Measurements from ENCODE around the gene FABP3.

The FABP3 gene

DNA sequence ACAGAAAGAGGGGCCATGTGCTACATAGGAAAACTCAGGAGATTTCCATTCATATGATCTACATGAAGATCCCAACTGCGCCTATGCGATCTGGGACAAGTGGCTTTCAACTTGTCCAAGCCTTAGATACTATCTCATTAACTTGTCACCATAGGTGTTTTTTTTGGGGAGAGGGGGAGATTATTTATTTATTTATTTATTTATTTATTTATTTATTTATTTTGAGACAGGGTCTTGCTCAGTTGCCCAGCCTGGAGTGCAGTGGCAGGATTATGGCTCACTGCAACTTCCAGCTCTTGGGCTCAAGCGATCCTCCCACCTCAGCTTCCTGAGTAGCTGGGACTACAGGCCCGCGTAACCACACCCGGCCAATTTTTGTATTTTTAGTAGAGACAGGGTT is 11.3 kb downstream of the FABP3 start:
- H3K36me3 ChIP-seq (ENCODE audit: control insufficient read depth in 2 of 2, insufficient read depth in 2 of 2, low read length in 2 of 2) = peaks cover 19 to 36% of the 10 kb centered on the region in 2 donors
- no peaks in the 10 kb centered on the region for H3K4me1 ChIP-seq (ENCODE audit: control insufficient read depth in 2 of 2, insufficient read depth in 2 of 2, low read length in 2 of 2)
- no peak overlapping the region for H3K27ac ChIP-seq (ENCODE audit: low read depth in 2 of 2, low read length in 2 of 2)
- no peak overlapping the region for H3K9ac ChIP-seq (ENCODE audit: low read depth in 1 of 2, low read length in 2 of 2)
- no peaks in the 10 kb centered on the region for H3K9me3 ChIP-seq (ENCODE audit: control insufficient read depth in 2 of 2, low read length in 2 of 2)
- no peak overlapping the region for H3K4me3 ChIP-seq (ENCODE audit: low read length in 2 of 2)
- no peaks in the 10 kb centered on the region for H3K27me3 ChIP-seq (ENCODE audit: control insufficient read depth in 2 of 2, insufficient read depth in 2 of 2, low read length in 2 of 2)

DNA sequence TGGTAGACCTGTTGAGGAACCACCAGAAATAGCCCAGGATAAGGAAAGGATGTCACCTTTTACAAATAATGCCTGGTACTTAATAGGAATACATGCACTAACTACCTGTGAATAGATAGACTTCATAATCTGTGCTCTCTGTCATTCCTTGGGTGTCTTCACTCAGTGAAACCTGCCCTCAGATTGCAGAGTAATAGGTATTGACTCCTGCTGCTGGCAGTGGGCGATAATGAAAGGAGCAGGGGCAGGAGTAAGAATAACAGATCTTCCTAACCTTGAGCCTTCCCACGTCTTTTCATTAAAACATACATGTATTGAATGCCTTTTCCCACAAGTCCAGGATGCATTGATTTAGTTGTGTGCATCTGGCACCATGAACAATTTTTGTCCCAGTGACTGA is 16.4 kb downstream of the FABP3 start:
- H3K36me3 ChIP-seq (ENCODE audit: control insufficient read depth in 2 of 2, insufficient read depth in 2 of 2, low read length in 2 of 2) = peaks cover 16% of the 10 kb centered on the region in 2 donors
- no peaks in the 10 kb centered on the region for H3K27me3 ChIP-seq (ENCODE audit: control insufficient read depth in 2 of 2, insufficient read depth in 2 of 2, low read length in 2 of 2)
- H3K9me3 ChIP-seq (ENCODE audit: control insufficient read depth in 2 of 2, low read length in 2 of 2) = no peaks in the 10 kb centered on the region
- no peak overlapping the region for H3K27ac ChIP-seq (ENCODE audit: low read depth in 2 of 2, low read length in 2 of 2)
- H3K4me3 ChIP-seq (ENCODE audit: low read length in 2 of 2) = no peak overlapping the region
- no peaks in the 10 kb centered on the region for H3K4me1 ChIP-seq (ENCODE audit: control insufficient read depth in 2 of 2, insufficient read depth in 2 of 2, low read length in 2 of 2)
- no peak overlapping the region for H3K9ac ChIP-seq (ENCODE audit: low read depth in 1 of 2, low read length in 2 of 2)

DNA sequence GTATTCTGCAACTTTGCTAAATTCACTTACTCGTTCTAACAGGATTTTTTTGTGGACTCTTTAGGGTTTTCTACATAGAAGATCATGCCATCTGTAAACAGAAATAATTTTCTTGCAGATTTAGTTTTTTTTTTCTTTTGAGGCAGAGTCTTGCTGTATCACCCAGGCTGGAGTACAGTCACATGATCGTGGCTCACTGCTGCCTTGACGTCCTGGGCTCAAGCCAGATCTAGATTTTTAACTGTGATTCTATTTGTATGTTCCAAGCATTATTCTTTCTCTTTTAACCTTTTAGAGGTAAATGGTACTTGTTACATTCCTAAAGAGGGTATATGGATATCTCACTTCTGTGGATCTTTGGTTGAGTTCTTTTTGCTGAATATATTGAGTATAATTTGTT is 18.6 kb downstream of the FABP3 start:
- H3K27me3 ChIP-seq (ENCODE audit: control insufficient read depth in 2 of 2, insufficient read depth in 2 of 2, low read length in 2 of 2) = no peaks in the 10 kb centered on the region
- H3K36me3 ChIP-seq (ENCODE audit: control insufficient read depth in 2 of 2, insufficient read depth in 2 of 2, low read length in 2 of 2) = peaks cover 11 to 16% of the 10 kb centered on the region in 2 donors
- H3K4me1 ChIP-seq (ENCODE audit: control insufficient read depth in 2 of 2, insufficient read depth in 2 of 2, low read length in 2 of 2) = no peaks in the 10 kb centered on the region
- no peak overlapping the region for H3K27ac ChIP-seq (ENCODE audit: low read depth in 2 of 2, low read length in 2 of 2)
- no peak overlapping the region for H3K4me3 ChIP-seq (ENCODE audit: low read length in 2 of 2)
- no peak overlapping the region for H3K9ac ChIP-seq (ENCODE audit: low read depth in 1 of 2, low read length in 2 of 2)
- no peaks in the 10 kb centered on the region for H3K9me3 ChIP-seq (ENCODE audit: control insufficient read depth in 2 of 2, low read length in 2 of 2)

DNA sequence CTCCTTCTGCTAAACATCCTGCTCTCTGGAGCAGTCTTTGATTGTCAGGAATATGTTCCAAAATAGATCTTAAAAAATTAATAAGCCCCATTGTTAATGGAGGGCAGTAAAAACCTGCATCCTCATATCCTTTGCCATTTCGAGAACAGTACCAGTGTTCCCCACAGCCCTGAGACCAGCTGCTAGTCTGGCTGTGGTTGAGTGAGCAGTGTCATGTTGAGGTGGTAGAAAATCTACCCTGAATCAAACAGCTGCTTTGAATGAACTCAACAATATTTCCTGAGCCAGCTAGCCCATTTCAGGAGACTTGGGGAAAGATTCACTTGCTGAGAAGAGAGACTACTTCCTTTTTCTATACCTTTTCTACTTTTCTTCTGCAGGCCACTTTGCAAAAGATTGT is 24.4 kb downstream of the FABP3 start:
- no peaks in the 10 kb centered on the region for H3K4me1 ChIP-seq (ENCODE audit: control insufficient read depth in 2 of 2, insufficient read depth in 2 of 2, low read length in 2 of 2)
- H3K27ac ChIP-seq (ENCODE audit: low read depth in 2 of 2, low read length in 2 of 2) = no peak overlapping the region
- no peaks in the 10 kb centered on the region for H3K9me3 ChIP-seq (ENCODE audit: control insufficient read depth in 2 of 2, low read length in 2 of 2)
- H3K4me3 ChIP-seq (ENCODE audit: low read length in 2 of 2) = no peak overlapping the region
- peaks cover 22 to 26% of the 10 kb centered on the region in 2 donors for H3K36me3 ChIP-seq (ENCODE audit: control insufficient read depth in 2 of 2, insufficient read depth in 2 of 2, low read length in 2 of 2)
- H3K9ac ChIP-seq (ENCODE audit: low read depth in 1 of 2, low read length in 2 of 2) = no peak overlapping the region
- H3K27me3 ChIP-seq (ENCODE audit: control insufficient read depth in 2 of 2, insufficient read depth in 2 of 2, low read length in 2 of 2) = no peaks in the 10 kb centered on the region

DNA sequence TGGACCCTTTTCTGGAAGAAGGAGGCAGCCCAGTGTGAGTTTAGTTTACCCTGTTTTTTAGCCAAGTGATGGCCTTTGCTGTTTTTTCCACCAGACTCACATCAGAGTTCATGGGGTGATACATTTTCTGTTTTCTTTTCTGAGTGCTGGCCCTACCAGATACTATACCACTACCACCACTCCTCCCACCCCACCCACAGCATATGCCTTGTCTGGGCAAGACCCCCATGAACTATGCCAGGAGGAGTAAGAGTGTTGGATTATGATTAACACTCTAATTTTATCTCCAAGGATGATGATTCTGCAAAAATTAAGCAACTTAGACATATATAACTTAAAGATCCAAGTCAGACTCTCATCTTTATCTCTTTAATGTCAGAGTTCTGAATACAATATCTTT is 26.1 kb downstream of the FABP3 start:
- H3K4me3 ChIP-seq (ENCODE audit: low read length in 2 of 2) = no peak overlapping the region
- no peak overlapping the region for H3K9ac ChIP-seq (ENCODE audit: low read depth in 1 of 2, low read length in 2 of 2)
- H3K9me3 ChIP-seq (ENCODE audit: control insufficient read depth in 2 of 2, low read length in 2 of 2) = no peaks in the 10 kb centered on the region
- H3K27ac ChIP-seq (ENCODE audit: low read depth in 2 of 2, low read length in 2 of 2) = no peak overlapping the region
- H3K4me1 ChIP-seq (ENCODE audit: control insufficient read depth in 2 of 2, insufficient read depth in 2 of 2, low read length in 2 of 2) = no peaks in the 10 kb centered on the region
- peaks cover 22 to 24% of the 10 kb centered on the region in 2 donors for H3K36me3 ChIP-seq (ENCODE audit: control insufficient read depth in 2 of 2, insufficient read depth in 2 of 2, low read length in 2 of 2)
- no peaks in the 10 kb centered on the region for H3K27me3 ChIP-seq (ENCODE audit: control insufficient read depth in 2 of 2, insufficient read depth in 2 of 2, low read length in 2 of 2)

DNA sequence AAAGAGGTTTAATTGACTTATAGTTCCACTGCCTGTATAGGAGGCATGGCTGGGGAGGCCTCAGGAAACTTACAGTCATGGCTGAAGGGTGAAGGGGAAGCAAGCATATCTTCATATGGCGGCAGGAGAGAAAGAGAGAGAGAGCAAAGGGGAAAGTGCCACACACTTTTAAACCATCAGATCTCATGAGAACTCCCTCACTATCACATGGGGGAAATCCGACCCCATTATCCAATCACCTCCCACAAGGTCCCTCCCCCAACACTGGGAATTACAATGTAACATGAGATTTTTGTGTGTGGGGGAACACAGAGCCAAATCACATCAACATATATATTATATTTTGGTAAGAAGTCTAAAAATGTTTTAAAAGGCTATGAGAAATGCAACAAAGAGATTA is 27.2 kb downstream of the FABP3 start:
- no peak overlapping the region for H3K9ac ChIP-seq (ENCODE audit: low read depth in 1 of 2, low read length in 2 of 2)
- no peaks in the 10 kb centered on the region for H3K4me1 ChIP-seq (ENCODE audit: control insufficient read depth in 2 of 2, insufficient read depth in 2 of 2, low read length in 2 of 2)
- no peak overlapping the region for H3K4me3 ChIP-seq (ENCODE audit: low read length in 2 of 2)
- H3K27ac ChIP-seq (ENCODE audit: low read depth in 2 of 2, low read length in 2 of 2) = no peak overlapping the region
- H3K36me3 ChIP-seq (ENCODE audit: control insufficient read depth in 2 of 2, insufficient read depth in 2 of 2, low read length in 2 of 2) = peaks cover 19 to 21% of the 10 kb centered on the region in 2 donors
- no peaks in the 10 kb centered on the region for H3K9me3 ChIP-seq (ENCODE audit: control insufficient read depth in 2 of 2, low read length in 2 of 2)
- no peaks in the 10 kb centered on the region for H3K27me3 ChIP-seq (ENCODE audit: control insufficient read depth in 2 of 2, insufficient read depth in 2 of 2, low read length in 2 of 2)

DNA sequence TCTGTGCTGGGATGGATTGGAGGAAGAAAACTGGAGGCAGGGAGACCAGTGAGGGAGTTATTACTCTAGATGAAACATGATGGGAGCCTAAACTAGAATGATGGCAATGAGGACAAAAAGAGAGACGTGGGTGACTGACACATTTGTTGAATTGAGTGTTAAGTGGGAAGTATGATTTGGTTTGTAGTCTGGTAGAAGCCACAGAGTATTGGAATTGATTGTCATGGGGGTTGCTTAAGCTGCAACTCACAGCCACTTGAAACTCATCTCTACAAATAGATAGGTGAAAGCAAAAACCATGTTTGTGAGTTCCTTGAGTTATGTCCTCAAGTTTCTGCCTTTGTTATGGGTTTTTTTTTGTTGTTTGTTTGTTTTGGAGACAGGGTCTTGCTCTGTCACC is 28.4 kb downstream of the FABP3 start:
- Histone ChIP-seq H3K4me1 (ENCODE audit: control insufficient read depth in 2 of 2, insufficient read depth in 2 of 2, low read length in 2 of 2) (no peaks in the 10 kb centered on the region), H3K9ac (ENCODE audit: low read depth in 1 of 2, low read length in 2 of 2) (no peak overlapping the region), H3K36me3 (ENCODE audit: control insufficient read depth in 2 of 2, insufficient read depth in 2 of 2, low read length in 2 of 2) (peaks cover 19 to 21% of the 10 kb centered on the region in 2 donors), H3K27ac (ENCODE audit: low read depth in 2 of 2, low read length in 2 of 2) (no peak overlapping the region), H3K27me3 (ENCODE audit: control insufficient read depth in 2 of 2, insufficient read depth in 2 of 2, low read length in 2 of 2) (no peaks in the 10 kb centered on the region), H3K9me3 (ENCODE audit: control insufficient read depth in 2 of 2, low read length in 2 of 2) (no peaks in the 10 kb centered on the region), H3K4me3 (ENCODE audit: low read length in 2 of 2) (no peak overlapping the region)

DNA sequence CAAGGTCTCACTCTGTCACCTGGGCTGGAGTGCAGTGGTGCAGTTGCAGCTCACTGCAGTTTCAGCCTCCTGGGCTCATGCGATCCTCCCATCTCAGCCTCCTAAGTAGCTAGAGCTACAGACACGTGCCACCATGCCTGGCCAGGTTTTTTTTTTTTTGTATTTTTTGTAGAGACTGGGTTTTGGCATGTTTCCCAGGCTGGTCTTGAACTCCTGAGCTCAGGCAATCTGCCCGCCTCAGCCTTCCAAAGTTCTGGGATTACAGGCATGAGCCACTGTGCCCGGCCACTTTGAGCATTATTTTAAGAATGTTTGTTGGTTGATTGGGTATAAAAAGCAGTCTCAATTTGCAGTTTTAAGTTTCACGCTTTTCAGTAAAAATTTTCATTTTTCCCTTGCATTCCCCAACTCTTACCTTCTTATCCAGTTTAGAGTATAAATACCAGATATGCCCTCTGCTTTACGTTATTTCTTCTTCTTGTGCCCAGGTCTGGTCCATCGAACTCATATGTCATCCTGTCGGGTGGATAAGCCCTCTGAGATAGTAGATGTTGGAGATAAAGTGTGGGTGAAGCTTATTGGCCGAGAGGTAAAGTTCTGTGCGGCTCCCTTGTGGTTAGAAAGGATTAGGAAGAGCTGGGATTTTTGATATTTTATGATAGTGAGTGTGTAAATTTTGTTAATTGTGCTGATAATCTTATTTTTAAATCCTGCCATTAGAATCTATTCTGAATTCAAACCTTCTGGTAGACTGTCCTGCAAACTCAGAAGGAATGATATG is 36.0 kb downstream of the FABP3 start:
- no peaks in the 10 kb centered on the region for H3K4me1 ChIP-seq (ENCODE audit: control insufficient read depth in 2 of 2, insufficient read depth in 2 of 2, low read length in 2 of 2)
- no peaks in the 10 kb centered on the region for H3K27me3 ChIP-seq (ENCODE audit: control insufficient read depth in 2 of 2, insufficient read depth in 2 of 2, low read length in 2 of 2)
- no peaks in the 10 kb centered on the region for H3K9me3 ChIP-seq (ENCODE audit: control insufficient read depth in 2 of 2, low read length in 2 of 2)
- peaks cover 5 to 15% of the 10 kb centered on the region in 2 donors for H3K36me3 ChIP-seq (ENCODE audit: control insufficient read depth in 2 of 2, insufficient read depth in 2 of 2, low read length in 2 of 2)
- H3K4me3 ChIP-seq (ENCODE audit: low read length in 2 of 2) = no peak overlapping the region
- H3K9ac ChIP-seq (ENCODE audit: low read depth in 1 of 2, low read length in 2 of 2) = no peak overlapping the region
- H3K27ac ChIP-seq (ENCODE audit: low read depth in 2 of 2, low read length in 2 of 2) = no peak overlapping the region

DNA sequence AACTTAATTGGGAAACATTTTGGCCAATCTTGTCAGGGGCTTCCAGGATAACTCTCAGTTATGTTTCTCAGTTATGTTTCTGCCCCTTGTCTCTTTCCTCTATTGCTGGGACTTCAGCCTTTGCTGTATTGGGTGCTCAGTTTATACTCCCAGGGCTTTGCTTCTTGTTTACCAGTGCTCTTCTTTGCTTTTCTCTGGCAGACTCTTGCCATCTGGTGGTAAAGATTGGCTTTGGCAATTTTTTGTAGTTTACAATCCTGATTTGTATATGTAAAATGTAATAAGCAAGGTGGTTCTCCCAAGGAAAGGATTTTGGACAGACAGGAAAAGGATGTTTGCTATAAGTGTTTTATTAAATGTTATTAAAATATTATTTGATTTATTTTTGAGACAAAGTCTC is 37.9 kb downstream of the FABP3 start:
- Histone ChIP-seq H3K27me3 (ENCODE audit: control insufficient read depth in 2 of 2, insufficient read depth in 2 of 2, low read length in 2 of 2) (no peaks in the 10 kb centered on the region), H3K9me3 (ENCODE audit: control insufficient read depth in 2 of 2, low read length in 2 of 2) (no peaks in the 10 kb centered on the region), H3K4me1 (ENCODE audit: control insufficient read depth in 2 of 2, insufficient read depth in 2 of 2, low read length in 2 of 2) (no peaks in the 10 kb centered on the region), H3K4me3 (ENCODE audit: low read length in 2 of 2) (no peak overlapping the region), H3K36me3 (ENCODE audit: control insufficient read depth in 2 of 2, insufficient read depth in 2 of 2, low read length in 2 of 2) (peaks cover 5 to 12% of the 10 kb centered on the region in 2 donors), H3K9ac (ENCODE audit: low read depth in 1 of 2, low read length in 2 of 2) (no peak overlapping the region), H3K27ac (ENCODE audit: low read depth in 2 of 2, low read length in 2 of 2) (no peak overlapping the region)

DNA sequence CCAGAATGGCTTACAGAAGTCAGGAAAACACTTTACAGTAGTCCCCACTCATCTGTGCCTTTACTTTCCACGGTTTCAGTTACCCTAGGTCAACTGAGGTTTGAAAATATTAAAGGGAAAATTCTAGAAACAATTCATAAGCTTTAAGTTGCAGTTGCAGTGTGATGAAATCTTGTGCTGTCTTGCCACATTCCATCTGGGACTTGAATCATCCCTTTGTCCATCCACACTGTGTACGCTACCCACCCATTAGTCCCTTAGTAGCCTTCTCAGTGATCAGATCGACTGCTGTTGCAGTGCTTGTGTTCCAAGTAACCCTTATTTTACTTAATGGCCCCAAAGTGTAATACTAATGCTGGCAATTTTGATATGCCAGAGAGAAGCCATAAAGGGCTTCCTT is 45.5 kb downstream of the FABP3 start:
- H3K36me3 ChIP-seq (ENCODE audit: control insufficient read depth in 2 of 2, insufficient read depth in 2 of 2, low read length in 2 of 2) = peaks cover 6 to 14% of the 10 kb centered on the region in 2 donors
- H3K4me3 ChIP-seq (ENCODE audit: low read length in 2 of 2) = no peak overlapping the region
- no peak overlapping the region for H3K9ac ChIP-seq (ENCODE audit: low read depth in 1 of 2, low read length in 2 of 2)
- no peak overlapping the region for H3K27ac ChIP-seq (ENCODE audit: low read depth in 2 of 2, low read length in 2 of 2)
- H3K27me3 ChIP-seq (ENCODE audit: control insufficient read depth in 2 of 2, insufficient read depth in 2 of 2, low read length in 2 of 2) = no peaks in the 10 kb centered on the region
- no peaks in the 10 kb centered on the region for H3K4me1 ChIP-seq (ENCODE audit: control insufficient read depth in 2 of 2, insufficient read depth in 2 of 2, low read length in 2 of 2)
- no peaks in the 10 kb centered on the region for H3K9me3 ChIP-seq (ENCODE audit: control insufficient read depth in 2 of 2, low read length in 2 of 2)

Measured in mucosa of rectum (tissue), 2 donors.